ENCODE results near the gene MCM5. TPM values are rescaled to one million over a fixed set of nuclear protein-coding genes. Genes with fewer than 3 reads are reported as not detected.

The MCM5 gene
- total and polyA plus RNA-seq, 4 donors = 6.7 to 104 (median 8.8) TPM

GRCh38 chr22:35379146-35379993, 20.6 kb upstream of the MCM5 start (continued):
- TF ChIP-seq MAX (IDR thresholded peaks at IDR 0.05) (no peak), GABPA (IDR thresholded peaks at IDR 0.05 in 1 of 2, conservative IDR thresholded peaks at IDR 0.05 in 1 of 2) (no peak), RXRA (IDR thresholded peaks at IDR 0.05) (peak; percentile 37 to 41)

- TF ChIP-seq HNF4A (conservative IDR thresholded peaks at IDR 0.05) = peak; percentile 41 to 43
- TF ChIP-seq NR2F2 (IDR thresholded peaks at IDR 0.05) = no peak
- peak in 1 of 2 donors; percentile 35 for TF ChIP-seq JUND (IDR thresholded peaks at IDR 0.05)
- DNase-seq (ENCODE audit: low spot score) = no peak
- Histone ChIP-seq H3K9me3 (ENCODE audit: control insufficient read depth in 4 of 4, low read length in 3 of 4) (no peaks in the 10 kb centered on the region), H3K27me3 (ENCODE audit: control insufficient read depth in 4 of 4, insufficient read depth in 4 of 4, low read length in 3 of 4) (no peaks in the 10 kb centered on the region), H3K36me3 (ENCODE audit: control insufficient read depth in 4 of 4, insufficient read depth in 3 of 4, low read depth in 1 of 4, low read length in 3 of 4) (peaks cover 0 to 2% (median 0%) of the 10 kb centered on the region in 4 donors), H3K4me3 (ENCODE audit: low read depth in 1 of 3, low read length in 3 of 3) (no peak overlapping the region), H3K4me1 (ENCODE audit: control insufficient read depth in 4 of 4, insufficient read depth in 4 of 4, low read length in 3 of 4) (peaks cover 15 to 54% (median 42%) of the 10 kb centered on the region in 4 donors), H3K9ac (ENCODE audit: low read depth in 1 of 2, low read length in 2 of 2) (no peak overlapping the region), H3K27ac (ENCODE audit: low read depth in 1 of 2, low read length in 2 of 2) (peak overlapping the region; percentile 65 to 70)
- 70% methylated on average over 6 of the region's 6 CpGs for WGBS
These were observed 19.9 kb upstream of the MCM5 start for GRCh38 chr22:35380013-35380412.

GRCh38 chr22:35380537-35381423, 19.2 kb upstream of the MCM5 start, which contains the start of gene HMOX1:
TSS of gene HMOX1 (plus strand) at chr22:35381096. CDS start at chr22:35381174, 78 bp downstream.
- H3K27ac ChIP-seq (ENCODE audit: low read depth in 1 of 2, low read length in 2 of 2) = peak within 1 kb of the TSS; percentile 70 to 74
- peaks cover 15 to 56% (median 44%) of the 10 kb centered on the region in 4 donors for H3K4me1 ChIP-seq (ENCODE audit: control insufficient read depth in 4 of 4, insufficient read depth in 4 of 4, low read length in 3 of 4)
- TF ChIP-seq ZBTB33 (IDR thresholded peaks at IDR 0.05) = no peak
- TF ChIP-seq JUND (IDR thresholded peaks at IDR 0.05) = peak in 1 of 2 donors; percentile 16
- peak; percentile 36 to 43 for TF ChIP-seq RXRA (IDR thresholded peaks at IDR 0.05)
- TF ChIP-seq NR2F2 (IDR thresholded peaks at IDR 0.05) = no peak
- no peak for TF ChIP-seq FOXA2 (IDR thresholded peaks at IDR 0.05)
- peak; percentile 79 for TF ChIP-seq REST (IDR thresholded peaks at IDR 0.05)
- no peak for TF ChIP-seq GABPA (IDR thresholded peaks at IDR 0.05 in 1 of 2, conservative IDR thresholded peaks at IDR 0.05 in 1 of 2)
- no peak for TF ChIP-seq MAX (IDR thresholded peaks at IDR 0.05)
- TF ChIP-seq RAD21 (IDR thresholded peaks at IDR 0.05) = peak; percentile 36 to 50
- TF ChIP-seq EGR1 (IDR thresholded peaks at IDR 0.05; ENCODE audit: low read depth in 2 of 2) = no peak
- TF ChIP-seq ATF3 (IDR thresholded peaks at IDR 0.05) = no peak
- peak; percentile 46 for TF ChIP-seq YY1 (IDR thresholded peaks at IDR 0.05)
- TF ChIP-seq SP1 (IDR thresholded peaks at IDR 0.05) = peak; percentile 58
- peak; percentile 80 for TF ChIP-seq TAF1 (conservative IDR thresholded peaks at IDR 0.05)
- TF ChIP-seq HNF4A (conservative IDR thresholded peaks at IDR 0.05) = peak; percentile 45 to 57
- no peak for TF ChIP-seq CTCF (IDR thresholded peaks at IDR 0.05; ENCODE audit: low read depth, low read length, missing input control)
- peak; percentile 12 for TF ChIP-seq HNF4G (IDR thresholded peaks at IDR 0.05)
- peak; percentile 37 for TF ChIP-seq FOXA1 (IDR thresholded peaks at IDR 0.05)

More at GRCh38 chr22:35380537-35381423, 19.2 kb upstream of the MCM5 start, which contains the start of gene HMOX1:
- Histone ChIP-seq H3K9me3 (ENCODE audit: control insufficient read depth in 4 of 4, low read length in 3 of 4) (no peaks in the 10 kb centered on the region), H3K27me3 (ENCODE audit: control insufficient read depth in 4 of 4, insufficient read depth in 4 of 4, low read length in 3 of 4) (no peaks in the 10 kb centered on the region), H3K36me3 (ENCODE audit: control insufficient read depth in 4 of 4, insufficient read depth in 3 of 4, low read depth in 1 of 4, low read length in 3 of 4) (peaks cover 0 to 2% (median 0%) of the 10 kb centered on the region in 4 donors), H3K9ac (ENCODE audit: low read depth in 1 of 2, low read length in 2 of 2) (peak within 1 kb of the TSS; percentile 36 to 51), H3K4me3 (ENCODE audit: low read depth in 1 of 3, low read length in 3 of 3) (peak within 1 kb of the TSS; percentile 79 to 88 (median 87))
- DNase-seq (ENCODE audit: low spot score) = peak; percentile 80
- WGBS = 3% methylated on average over 47 of the region's 47 CpGs

Data from liver (tissue), 9 donors.